HepG2 (cell line): ENCODE results near the gene ADPRHL1. TPM values are rescaled to one million over a fixed set of nuclear protein-coding genes. Genes with fewer than 3 reads are reported as not detected.

Experiments used
- ATAC-seq: fragments of 200-7000 bp; cut with Tn5 transposase; 3 replicates; pipeline ENCODE4 v1.9.1; 2020; ENCODE audit warnings: mild to moderate bottlenecking, moderate library complexity
- BruUV-seq: library from RNA; stranded (reverse); fragments of 400-500 nt; replicated peaks from 2 replicates; lab custom pipeline; 2021; lab: Mats Ljungman, UMichigan
- CTCF ChIA-PET: fragments of 300-600 bp; formaldehyde crosslinking; extraction: SDS; loops from one replicate; lab custom pipeline; 2021; ENCODE audit warnings: low total read pairs, inconsistent platforms, low intra/inter-chr PET ratio; lab: Yijun Ruan, JAX
- POLR2A ChIA-PET: fragments of 350-600 bp; sonication (Branson Sonifier 250); formaldehyde crosslinking; loops from one replicate; lab custom pipeline; 2020; ENCODE audit warnings: antibody characterized with exemption, inconsistent platforms; lab: Yijun Ruan, JAX
- DNase-seq: peaks from one replicate; pipeline ENCODE4 v3.0.0-alpha.2; 2015; ENCODE audit warnings: low spot score
- FAIRE-seq: peaks from 3 replicates; lab custom pipeline; 2011; peaks lifted over from hg19 to GRCh38; lab: Jason Lieb, UNC
- H2AFZ ChIP-seq: one replicate; pipeline ENCODE4 v1.6.1; 2011; ENCODE audit warnings: low read length, inconsistent platforms
- H3K27ac ChIP-seq: fragments of 300-600 bp; 3 replicates; pipeline ENCODE4 v1.8.0; 2011; ENCODE audit warnings: mixed run types, mild to moderate bottlenecking, mixed read lengths, low read length, inconsistent platforms; ENCODE audit not compliant: insufficient read depth; ENCODE audit errors: extremely low read length
- H3K27me3 ChIP-seq, 2 experiments: fragments of 200-600 bp in 1 of 2; 2 replicates in 1 of 2; 3 replicates in 1 of 2; pipeline versions ENCODE4 v1.6.0 to v1.8.0; 2011; ENCODE audit warnings: low read length in 2 of 2, mild to moderate bottlenecking in 2 of 2, moderate library complexity in 2 of 2, inconsistent platforms in 1 of 2; ENCODE audit not compliant: insufficient read depth in 2 of 2, control insufficient read depth in 1 of 2
- H3K36me3 ChIP-seq, 2 experiments: fragments of 200-600 bp in 1 of 2; replicated peaks in 1 of 2; 2 replicates in 1 of 2; 3 replicates in 1 of 2; pipeline versions ENCODE4 v1.5.1 to v1.8.0; 2011; ENCODE audit warnings: low read length in 2 of 2, inconsistent platforms in 1 of 2; ENCODE audit not compliant: insufficient read depth in 2 of 2, control insufficient read depth in 1 of 2
- H3K4me1 ChIP-seq: 2 replicates; pipeline ENCODE4 v1.5.1; 2012; ENCODE audit warnings: low read length, inconsistent platforms; ENCODE audit not compliant: insufficient read depth
- H3K4me2 ChIP-seq: 2 replicates; pipeline ENCODE4 v1.6.0; 2011; ENCODE audit warnings: low read depth, low read length, inconsistent platforms
- H3K4me3 ChIP-seq, 3 experiments: fragments of 200-600 bp in 1 of 3; sonication (generic), shearing (Covaris generic) in 1 of 3; replicated peaks in 1 of 3; 2 replicates each; pipeline ENCODE4 v1.5.1; 2011 to 2016; ENCODE audit warnings: low read length in 3 of 3, inconsistent platforms in 2 of 3, low read depth in 2 of 3, mild to moderate bottlenecking in 2 of 3, control low read depth in 1 of 3, mixed read lengths in 1 of 3; ENCODE audit not compliant: insufficient read depth in 1 of 3
- H3K79me2 ChIP-seq: one replicate; pipeline ENCODE4 v1.6.1; 2011; ENCODE audit warnings: low read length, inconsistent platforms; ENCODE audit not compliant: insufficient read depth
- H3K9ac ChIP-seq: 2 replicates; pipeline ENCODE4 v1.6.0; 2011; ENCODE audit warnings: mild to moderate bottlenecking, low read depth, low read length, inconsistent platforms; ENCODE audit not compliant: insufficient read depth
- H3K9me3 ChIP-seq: 2 replicates; pipeline ENCODE4 v1.5.1; 2012; ENCODE audit warnings: mild to moderate bottlenecking, low read length
- H4K20me1 ChIP-seq: 2 replicates; pipeline ENCODE4 v1.6.0; 2011; ENCODE audit warnings: inconsistent platforms, mild to moderate bottlenecking, low read length, moderate library complexity; ENCODE audit not compliant: insufficient read depth
- ARNT ChIP-seq: fragments of 450-650 bp; IDR thresholded peaks from 2 replicates; pipeline ENCODE4 v1.6.1; 2017
- ASH2L ChIP-seq: fragments of 300-600, 200-600 bp; sonication (generic); IDR thresholded peaks from 2 replicates; pipeline ENCODE4 v1.7.0; 2017; ENCODE audit warnings: low read depth, mild to moderate bottlenecking, moderate library complexity, mixed read lengths, low read length; ENCODE audit not compliant: insufficient read length
- CC2D1A ChIP-seq: sonication (generic); formaldehyde crosslinking; IDR thresholded peaks from 2 replicates; pipeline ENCODE4 v1.8.1; 2023; ENCODE audit warnings: mild to moderate bottlenecking, missing genetic modification reagents
- GLMP ChIP-seq: sonication (generic); formaldehyde crosslinking; IDR thresholded peaks from 2 replicates; pipeline ENCODE4 v1.9.0; 2021; ENCODE audit warnings: missing genetic modification reagents, mild to moderate bottlenecking, borderline replicate concordance
- KMT2B ChIP-seq: IDR thresholded peaks from 2 replicates; pipeline ENCODE4 v1.6.1; 2016; ENCODE audit warnings: missing genetic modification reagents, missing compliant biosample characterization
- RBFOX2 ChIP-seq: fragments of 200-400 bp; formaldehyde crosslinking; IDR thresholded peaks from 2 replicates; pipeline ENCODE4 v1.6.1; 2017; ENCODE audit warnings: low read depth, mild to moderate bottlenecking, low read length
- TEAD2 ChIP-seq: sonication (generic); formaldehyde crosslinking; IDR thresholded peaks from 2 replicates; pipeline ENCODE4 v1.9.0; 2021; ENCODE audit warnings: missing genetic modification reagents
- ZNF253 ChIP-seq: sonication (generic); formaldehyde crosslinking; IDR thresholded peaks from 2 replicates; pipeline ENCODE4 v1.8.0; 2022; ENCODE audit warnings: mild to moderate bottlenecking, missing genetic modification reagents, borderline replicate concordance
- ZNF276 ChIP-seq: sonication (generic); formaldehyde crosslinking; IDR thresholded peaks from 2 replicates; pipeline ENCODE4 v1.4.0; 2020; ENCODE audit warnings: mild to moderate bottlenecking, low read depth, missing genetic modification reagents
- ZNF318 ChIP-seq: sonication (generic); formaldehyde crosslinking; IDR thresholded peaks from 2 replicates; pipeline ENCODE4 v1.4.0; 2020; ENCODE audit warnings: mild to moderate bottlenecking, missing genetic modification reagents
- ZNF644 ChIP-seq: IDR thresholded peaks from 2 replicates; pipeline ENCODE4 v1.6.1; 2016; ENCODE audit warnings: low read depth
- WGBS: methylation state at CpG from one replicate; pipeline ENCODE4 v1.1.6; 2017; ENCODE audit warnings: low lambda C conversion rate; 5-methylcytosine and 5-hydroxymethylcytosine counted together
- in situ Hi-C: cut with HindIII; loops from 2 replicates; pipeline ENCODE4 v1.10.0; 2017; ENCODE audit warnings: low pct_unique_long_range_greater_than_20kb; ENCODE audit not compliant: extremely low pct_ligation_motif_present
- intact Hi-C: fragments of 100-400 bp; cut with micrococcal nuclease; formaldehyde crosslinking; loops from one replicate; pipeline ENCODE4 v1.10.0; 2022; ENCODE audit not compliant: unreplicated experiment
- polyA plus RNA-seq, 8 experiments: library from polyadenylated mRNA; depleted of rRNA in 3 of 8; stranded (reverse) in 7 of 8; unstranded in 1 of 8; fragments of >200 nt; fragmentation: Illumina TruSeq in 4 of 8; extraction: Trizol in 4 of 8; gene quantifications; 2 replicates each; pipeline versions ENCODE4 v1.2.1 to v1.2.3, GENCODE V29; 2011 to 2016; ENCODE audit warnings: low read depth in 4 of 8, missing spikeins in 1 of 8, mixed read lengths in 1 of 8; ENCODE audit not compliant: insufficient read depth in 1 of 8
- total RNA-seq, 5 experiments: library from RNA; depleted of rRNA; stranded (reverse); fragments of >200 nt; fragmentation: Illumina TruSeq; extraction: Trizol; gene quantifications; 2 replicates each; pipeline ENCODE4 v1.2.3, GENCODE V29; 2016; ENCODE audit warnings: low read depth in 1 of 5
- TF ChIP-seq, protein P1 (sequence below): sonication (generic); formaldehyde crosslinking; IDR thresholded peaks from 2 replicates; pipeline ENCODE4 v1.5.0; 2020; ENCODE audit warnings: mild to moderate bottlenecking, low read depth, missing genetic modification reagents, borderline replicate concordance

Gene ADPRHL1
- total and polyA plus RNA-seq, 2 of the 13 experiments (the other 11 are each of a cell fraction or from before 2014, with no cell fraction given): 0.34 to 0.40 TPM

DNA sequence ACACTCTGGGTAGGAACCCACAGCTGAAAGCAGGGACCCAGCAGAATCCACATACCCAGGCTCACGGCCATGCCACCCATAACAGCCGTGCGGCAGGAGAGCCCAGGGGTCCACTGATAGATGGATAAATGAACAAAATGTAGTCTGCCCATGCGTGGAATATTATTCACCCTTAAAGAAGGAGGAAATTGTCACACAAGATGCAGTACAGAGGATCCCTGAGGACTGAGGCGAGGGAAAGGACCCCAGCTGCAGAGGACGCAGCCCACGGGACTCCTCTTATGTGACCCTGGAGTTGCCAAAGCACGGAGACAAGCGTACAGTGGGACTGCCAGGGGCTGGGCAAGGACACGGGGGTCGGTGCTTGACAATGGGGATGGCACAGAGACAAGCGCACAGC lies 100.0 kb downstream of the ADPRHL1 start:
- Histone ChIP-seq H3K27ac (no peak overlapping the region), H3K4me1 (peaks cover 1% of the 10 kb centered on the region; the same call in 1 of the 2 replicates), H3K27me3 (no peaks in the 10 kb centered on the region), H3K9ac (no peak overlapping the region), H3K4me2 (no peak overlapping the region), H2AFZ (no peak overlapping the region), H3K36me3 (peaks cover 21 to 49% of the 10 kb centered on the region in 2 experiments), H3K4me3 (no peak overlapping the region), H3K9me3 (no peaks in the 10 kb centered on the region), H3K79me2 (peaks cover 2% of the 10 kb centered on the region), H4K20me1 (0 out of 2 replicates have a peak, but pooled peaks cover 2% of the 10 kb centered on the region)
- ATAC-seq: no peak
- in situ Hi-C loops (no loop called here), intact Hi-C loops (no loop called here)
- ChIA-PET POLR2A (no interaction called here), CTCF (no interaction called here)
- DNase-seq: no peak
- WGBS: 91% methylated on average over 12 of the region's 12 CpGs
- FAIRE-seq: no peak
- no TSS peak for BruUV-seq
- TF ChIP-seq ZNF253 (CRISPR knock-in tag): no peak
- no peak for TF ChIP-seq ZNF644 (CRISPR knock-in tag)
- no peak for TF ChIP-seq ZNF276 (CRISPR knock-in tag)
- no peak for TF ChIP-seq ASH2L
- no peak for TF ChIP-seq CC2D1A (CRISPR knock-in tag)
- TF ChIP-seq TEAD2: no peak
- TF ChIP-seq ARNT: no peak
- TF ChIP-seq, protein P1, sequence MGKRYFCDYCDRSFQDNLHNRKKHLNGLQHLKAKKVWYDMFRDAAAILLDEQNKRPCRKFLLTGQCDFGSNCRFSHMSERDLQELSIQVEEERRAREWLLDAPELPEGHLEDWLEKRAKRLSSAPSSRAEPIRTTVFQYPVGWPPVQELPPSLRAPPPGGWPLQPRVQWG (CRISPR knock-in tag): no peak
- TF ChIP-seq KMT2B (CRISPR knock-in tag): no peak
- TF ChIP-seq ZNF318: no peak
- no peak for TF ChIP-seq GLMP (CRISPR knock-in tag)
- no peak for TF ChIP-seq RBFOX2
